Kidney (tissue), 14 donors: ENCODE measurements around the gene NID2. TPM values are rescaled to one million over a fixed set of nuclear protein-coding genes. Genes with fewer than 3 reads are reported as not detected.

Experiments
- DNase-seq, 5 donors: peaks; one replicate each; pipeline ENCODE4 v3.0.0-alpha.2; 2013 to 2020
- FAIRE-seq: peaks from 2 replicates; lab custom pipeline; 2012; peaks lifted over from hg19 to GRCh38; lab: Jason Lieb, UNC
- H3K27ac ChIP-seq, 2 donors: one replicate each; pipeline ENCODE4 v1.7.0; 2013; ENCODE audit warnings: low read depth in 2 of 2, low read length in 2 of 2, inconsistent platforms in 1 of 2
- H3K27me3 ChIP-seq: one replicate; pipeline ENCODE4 v1.7.1; 2013; ENCODE audit warnings: low read length, inconsistent platforms; ENCODE audit not compliant: control insufficient read depth, insufficient read depth
- H3K36me3 ChIP-seq, 3 donors: one replicate each; pipeline versions ENCODE4 v1.7.0 to v1.7.1; 2013; ENCODE audit warnings: low read length in 3 of 3, control low read depth in 1 of 3, inconsistent platforms in 1 of 3; ENCODE audit not compliant: insufficient read depth in 3 of 3, control insufficient read depth in 2 of 3
- H3K4me1 ChIP-seq, 3 donors: one replicate each; pipeline versions ENCODE4 v1.7.0 to v1.7.1; 2013; ENCODE audit warnings: low read length in 3 of 3, inconsistent platforms in 1 of 3, low read depth in 1 of 3; ENCODE audit not compliant: control insufficient read depth in 2 of 3, insufficient read depth in 2 of 3
- H3K4me3 ChIP-seq, 3 donors: one replicate each; pipeline versions ENCODE4 v1.7.0 to v1.8.1; 2013; ENCODE audit warnings: low read length in 3 of 3, control low read depth in 1 of 3, inconsistent platforms in 1 of 3
- H3K9ac ChIP-seq, 3 donors: one replicate each; pipeline versions ENCODE4 v1.7.0 to v1.7.1; 2013; ENCODE audit warnings: low read length in 3 of 3, control low read depth in 1 of 3, inconsistent platforms in 1 of 3
- H3K9me3 ChIP-seq, 3 donors: one replicate each; pipeline versions ENCODE4 v1.7.0 to v1.7.1; 2013; ENCODE audit warnings: low read length in 3 of 3, control low read depth in 1 of 3, inconsistent platforms in 1 of 3; ENCODE audit not compliant: control insufficient read depth in 2 of 3, insufficient read depth in 1 of 3
- CTCF ChIP-seq: IDR thresholded peaks from 3 replicates; pipeline ENCODE4 v1.5.1; 2012; ENCODE audit warnings: mild to moderate bottlenecking, moderate library complexity, borderline replicate concordance; ENCODE audit not compliant: insufficient read depth; ENCODE audit errors: extremely low read depth
- intact Hi-C: fragments of 100-400 bp; cut with DNase I; formaldehyde crosslinking; loops from one replicate; pipeline ENCODE4 v1.11.1; 2022
- polyA plus RNA-seq: library from polyadenylated mRNA; stranded (reverse); fragments of 350-450 nt; fragmentation: Illumina TruSeq; extraction: RNeasy Lipid Tissue Mini Kit (QIAGEN cat#74804); gene quantifications from one replicate; pipeline ENCODE4 v1.2.3, GENCODE V29; 2014; ENCODE audit warnings: low read depth, low replicate concordance; ENCODE audit not compliant: insufficient read depth
- total RNA-seq: library from RNA; stranded (reverse); fragmentation: NEBNext Ultra II Directional; extraction: Animal tissue kit (Norgen Biotek cat#: 25700); gene quantifications from one replicate; pipeline ENCODE4 v1.2.1, GENCODE V29; 2021
- donor health status: control.
- donor health status: control.
- donor health status: control.
- donor health status: control.
- donor health status: control.
- donor health status: DM: yes; HTN: yes; CAD: no.
- donor health status: Normal renal cell carcinoma (clear cell type).

The NID2 gene
- total and polyA plus RNA-seq, 2 donors from 2014 or later, result 7.1 to 37.7 TPM

GRCh38 chr14:52115286-52115685 is 46.4 kb upstream of the NID2 start:
- Histone ChIP-seq H3K9ac (no peak overlapping the region), H3K9me3 (no peaks in the 10 kb centered on the region), H3K4me1 (no peaks in the 10 kb centered on the region), H3K27me3 (no peaks in the 10 kb centered on the region), H3K4me3 (no peak overlapping the region), H3K36me3 (no peaks in the 10 kb centered on the region), H3K27ac (no peak overlapping the region)
- TF ChIP-seq CTCF, result no peak
- FAIRE-seq (no peak), DNase-seq (no peak)
- intact Hi-C loops, result no loop called here

GRCh38 chr14:52112336-52113018 is 43.6 kb upstream of the NID2 start:
- no peak for TF ChIP-seq CTCF
- FAIRE-seq (no peak), DNase-seq (no peak)
- Histone ChIP-seq H3K27ac (no peak overlapping the region), H3K4me3 (no peak overlapping the region), H3K36me3 (no peaks in the 10 kb centered on the region), H3K9ac (no peak overlapping the region), H3K9me3 (no peaks in the 10 kb centered on the region), H3K27me3 (no peaks in the 10 kb centered on the region), H3K4me1 (no peaks in the 10 kb centered on the region)
- intact Hi-C loops, result no loop called here

- Histone ChIP-seq H3K27me3 (no peaks in the 10 kb centered on the region), H3K4me3 (no peak overlapping the region), H3K27ac (no peak overlapping the region), H3K9me3 (no peaks in the 10 kb centered on the region), H3K9ac (no peak overlapping the region), H3K36me3 (no peaks in the 10 kb centered on the region), H3K4me1 (peaks cover 0 to under 1% (median 0%) of the 10 kb centered on the region in 3 donors)
- DNase-seq (no peak), FAIRE-seq (no peak)
- intact Hi-C loops, result no loop called here
- no peak for TF ChIP-seq CTCF
These were observed 42.7 kb upstream of the NID2 start for GRCh38 chr14:52111583-52111982.
